ENCODE results near the gene SERPINC1.
"Not testable (repeated sequence)": the region's sequence is repeated elsewhere in the genome, so short reads cannot be mapped to it uniquely, and the experiment has no call there.

SERPINC1 gene

DNA sequence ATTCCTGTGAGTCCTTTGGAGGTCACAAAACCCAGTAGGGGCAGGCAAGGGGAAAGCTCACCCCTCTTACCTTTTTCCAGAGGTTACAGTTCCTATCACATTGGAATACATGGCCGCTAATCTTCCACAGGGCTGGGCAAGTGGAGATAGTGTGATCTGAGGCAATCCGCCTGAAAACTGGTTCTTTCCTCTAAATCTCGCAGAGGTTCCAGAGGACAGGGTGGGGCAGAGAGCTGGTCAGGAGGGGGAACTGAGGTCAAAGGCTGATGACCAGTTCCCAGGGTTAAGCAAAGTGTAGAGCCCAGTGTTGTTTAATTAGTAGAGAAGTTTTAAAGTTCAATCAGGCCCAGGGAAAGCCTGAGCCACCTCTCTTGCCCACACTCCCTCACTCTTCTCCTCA, at the start of gene SERPINC1:
TSS of gene SERPINC1 (minus strand) at position 179 of the 400 bp plus-strand sequence. CDS start at position 111, 68 bp downstream.
- no peak for DNase-seq (ENCODE audit: low read depth)

DNA sequence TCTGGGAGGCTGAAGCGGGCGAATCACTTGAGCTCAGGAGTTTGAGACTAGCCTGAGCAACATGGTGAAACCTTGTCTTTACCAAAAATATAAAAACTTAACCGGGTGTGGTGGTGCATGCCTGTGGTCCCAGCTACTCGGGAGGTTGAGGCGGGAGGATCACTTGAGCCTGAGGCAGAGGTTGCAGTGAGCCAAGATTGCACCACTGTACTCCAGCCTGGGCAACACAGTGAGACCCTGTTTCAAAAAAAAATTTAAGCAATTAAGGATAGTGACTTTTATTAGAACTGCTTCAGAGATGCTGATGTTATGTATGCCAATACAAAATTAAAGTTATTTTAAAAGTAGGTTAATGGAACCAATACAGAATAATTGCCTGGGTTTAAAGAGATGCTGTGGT, 48.8 kb upstream of the SERPINC1 start:
- DNase-seq (ENCODE audit: low read depth) = not testable (repeated sequence)

DNA sequence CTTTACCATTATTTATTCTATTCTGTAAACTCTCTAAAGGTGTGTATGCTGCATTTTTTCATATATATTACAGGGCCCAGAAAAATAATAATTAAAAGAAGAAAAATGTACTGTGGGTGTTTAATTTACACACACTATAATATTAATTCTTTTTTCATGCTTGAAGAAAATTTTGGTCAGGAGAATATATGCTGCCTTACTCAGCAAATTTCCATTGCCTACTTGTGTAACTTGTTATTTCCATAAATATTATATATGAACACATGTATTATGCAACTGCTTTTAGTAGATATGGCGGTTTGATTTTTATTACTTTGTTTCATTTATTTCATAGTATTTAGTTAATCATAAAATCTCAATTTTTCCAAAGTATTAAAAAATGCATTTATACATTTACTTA, 46.4 kb upstream of the SERPINC1 start:
- no peak for DNase-seq (ENCODE audit: low read depth)

DNA sequence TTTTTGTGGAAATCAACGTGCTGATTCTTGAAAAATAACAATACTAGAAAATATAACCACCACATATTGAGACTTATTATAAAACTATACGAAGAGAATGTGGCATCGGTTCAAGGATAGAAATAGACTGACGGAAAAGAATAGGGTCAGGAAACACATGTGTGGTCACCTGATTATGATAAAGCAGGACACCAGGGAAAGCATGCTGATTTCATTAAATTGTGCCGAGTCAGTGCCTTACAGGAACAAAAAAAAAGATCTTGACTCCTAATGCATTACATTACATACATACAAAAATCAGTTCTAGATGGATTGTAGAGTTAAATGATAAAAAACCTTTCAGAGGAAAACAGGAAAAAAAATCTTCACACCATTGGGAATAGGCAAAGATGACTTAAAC, 43.5 kb upstream of the SERPINC1 start:
- no peak for DNase-seq (ENCODE audit: low read depth)

DNA sequence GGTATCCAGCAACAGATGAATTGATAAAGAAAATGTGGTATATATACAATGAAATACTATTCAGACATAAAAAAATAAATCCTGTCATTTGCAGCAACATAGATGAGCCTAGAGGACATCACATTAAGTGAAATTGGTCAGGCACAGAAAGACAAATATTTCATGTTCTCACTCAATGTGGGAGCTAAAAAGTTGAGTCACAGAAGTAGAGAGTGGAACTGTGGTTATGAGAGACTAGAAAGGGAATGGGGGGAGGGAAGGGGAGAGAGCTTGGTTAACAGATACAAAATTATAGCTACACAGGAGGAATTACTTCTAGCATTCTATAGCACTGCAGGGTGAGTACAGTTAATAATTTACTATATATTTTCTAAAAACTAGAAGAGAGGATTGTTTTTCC, 37.1 kb upstream of the SERPINC1 start:
- no peak for DNase-seq (ENCODE audit: low read depth)

DNA sequence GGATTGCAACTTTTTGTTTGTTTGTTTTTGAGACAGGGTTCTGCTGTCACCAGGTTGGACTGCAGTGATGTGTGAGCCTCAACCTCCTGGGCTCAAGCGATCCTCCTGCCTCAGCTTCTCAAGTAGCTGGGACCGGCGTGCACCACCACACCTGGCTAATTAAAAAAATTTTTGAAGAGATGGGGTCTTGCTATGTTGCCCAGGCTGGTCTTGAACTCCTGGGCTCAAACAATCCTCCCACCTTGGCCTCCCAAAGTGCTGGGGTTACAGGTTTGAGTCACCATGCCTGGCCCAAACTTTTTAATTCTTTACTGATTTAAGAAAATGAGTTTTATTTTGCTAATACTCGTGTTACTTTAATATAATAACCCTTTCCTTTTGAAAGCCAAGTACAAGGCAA, 31.5 kb upstream of the SERPINC1 start:
- DNase-seq (ENCODE audit: low read depth) = no peak

DNA sequence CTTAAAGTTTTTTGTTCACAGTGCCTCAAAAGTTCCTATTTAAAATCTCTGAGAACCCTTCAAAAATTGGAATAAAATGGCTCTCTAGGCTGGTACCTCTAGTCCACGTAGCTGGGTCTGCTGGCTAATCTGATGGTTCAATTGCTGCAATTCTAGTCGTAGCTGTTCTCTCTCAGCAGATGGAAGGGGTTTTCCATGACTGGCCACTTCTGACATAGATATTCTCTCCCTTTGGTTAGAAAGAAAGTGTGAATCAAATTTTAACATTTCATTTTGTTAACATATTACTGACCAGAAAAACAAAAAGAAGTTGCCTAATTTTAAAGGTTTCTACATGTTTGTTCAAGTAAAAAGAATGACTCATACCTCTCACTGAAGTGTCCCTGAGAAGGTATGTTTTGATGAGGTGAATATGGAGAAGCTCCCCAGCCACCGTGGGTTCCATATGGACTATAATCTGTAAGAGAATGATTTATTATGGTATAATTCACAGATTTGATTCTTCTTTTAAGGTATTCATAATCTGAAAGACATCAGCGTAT, 29.3 kb upstream of the SERPINC1 start:
- DNase-seq (ENCODE audit: low read depth) = no peak

DNA sequence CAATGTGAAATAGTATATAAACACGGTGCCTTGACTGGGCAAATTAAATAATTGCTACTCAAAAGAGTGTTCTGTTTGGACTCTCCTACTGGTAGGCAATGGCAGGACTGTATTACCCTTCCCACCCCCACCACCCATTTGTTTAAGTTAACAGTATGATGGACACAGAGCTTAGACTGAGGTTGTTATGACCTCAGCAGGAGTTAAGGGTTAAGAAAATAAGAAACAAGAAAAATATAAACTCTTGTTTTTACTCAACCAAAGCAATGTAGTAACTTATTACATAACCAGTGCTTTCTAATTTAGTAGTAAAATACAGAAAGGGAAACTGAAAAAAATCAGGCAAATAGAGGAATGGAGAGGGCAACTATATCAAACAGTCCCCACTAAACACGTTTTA, 19.9 kb upstream of the SERPINC1 start:
- DNase-seq (ENCODE audit: low read depth) = no peak

DNA sequence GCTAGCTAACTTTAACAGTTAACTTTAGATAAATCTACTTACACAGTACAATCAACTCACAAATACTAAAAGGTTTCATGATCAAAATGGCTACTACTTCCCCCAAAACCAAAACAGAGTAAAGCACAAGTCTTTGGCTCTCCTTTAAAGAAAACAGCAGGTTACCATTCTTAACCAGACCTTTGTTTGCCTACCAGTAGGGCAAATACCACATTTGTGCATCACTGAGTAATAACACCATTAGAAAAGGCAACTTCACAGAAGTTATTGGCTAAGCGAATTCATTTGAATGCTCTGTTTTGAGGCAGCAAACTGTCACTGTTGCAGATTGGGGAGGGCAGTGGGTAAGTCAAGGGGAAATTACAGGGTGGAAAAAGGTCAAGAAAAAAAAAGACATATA, 17.3 kb upstream of the SERPINC1 start:
- DNase-seq (ENCODE audit: low read depth) = no peak

DNA sequence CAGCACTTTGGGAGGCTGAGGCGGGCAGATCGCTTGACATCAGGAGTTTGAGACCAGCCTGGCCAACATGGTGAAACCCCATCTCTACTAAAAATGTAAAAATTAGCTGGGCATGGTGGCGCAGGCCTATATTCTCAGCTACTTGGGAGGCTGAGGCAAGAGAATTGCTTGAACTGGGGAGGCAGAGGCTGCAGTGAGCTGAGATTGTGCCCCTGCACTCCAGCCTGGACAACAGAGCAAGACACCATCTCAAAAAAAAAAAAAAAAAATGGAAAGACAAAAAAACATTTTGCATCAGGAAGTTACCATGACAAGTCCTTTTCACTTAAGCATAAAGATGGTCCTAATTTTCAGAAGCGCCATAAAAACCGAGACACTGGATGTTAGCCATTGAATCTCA, 13.4 kb upstream of the SERPINC1 start:
- not testable (repeated sequence) for DNase-seq (ENCODE audit: low read depth)

DNA sequence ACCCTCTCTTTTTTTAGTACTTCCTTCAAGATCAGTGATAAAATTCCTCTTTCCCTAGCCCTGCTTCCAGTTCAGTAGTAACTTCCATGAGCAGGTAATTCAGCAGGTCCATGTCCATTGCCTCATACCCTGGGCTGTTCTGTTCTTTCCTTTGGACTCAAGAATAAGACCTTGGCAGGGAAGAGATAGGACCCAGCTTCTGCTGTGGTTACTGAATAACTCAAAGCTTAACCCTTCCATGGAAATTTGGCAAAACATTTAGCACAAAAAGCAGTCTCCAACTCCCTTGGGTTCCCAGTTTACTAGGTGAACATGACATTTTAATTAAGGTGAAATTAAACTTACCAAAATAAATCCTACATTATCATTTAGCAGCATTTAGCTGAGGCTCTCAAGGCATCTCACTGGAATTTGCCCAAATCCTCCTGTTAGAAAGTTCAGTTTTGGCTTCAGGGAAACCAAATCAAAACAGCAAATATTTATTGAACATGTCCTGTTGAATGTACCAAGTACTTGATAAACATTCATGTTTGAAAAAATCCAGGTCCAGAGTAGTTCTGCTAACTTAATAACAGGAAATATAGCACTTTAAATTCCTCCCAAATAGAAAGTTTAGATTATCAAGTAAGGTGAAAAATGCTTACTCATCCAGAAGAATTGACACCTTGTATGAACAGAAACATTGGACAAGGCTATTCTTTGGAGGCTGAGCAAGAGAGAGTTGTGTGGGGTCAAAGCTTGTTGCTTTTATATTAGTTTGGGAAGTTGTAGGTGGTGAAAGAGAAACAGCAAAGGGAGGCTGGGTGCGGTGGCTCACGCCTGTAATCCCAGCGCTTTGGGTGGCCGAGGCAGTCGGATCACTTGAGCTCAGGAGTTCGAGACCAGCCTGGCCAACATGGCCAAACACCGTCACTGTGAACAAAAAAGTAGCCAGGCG, 8.4 kb upstream of the SERPINC1 start:
- no peak for DNase-seq (ENCODE audit: low read depth)

DNA sequence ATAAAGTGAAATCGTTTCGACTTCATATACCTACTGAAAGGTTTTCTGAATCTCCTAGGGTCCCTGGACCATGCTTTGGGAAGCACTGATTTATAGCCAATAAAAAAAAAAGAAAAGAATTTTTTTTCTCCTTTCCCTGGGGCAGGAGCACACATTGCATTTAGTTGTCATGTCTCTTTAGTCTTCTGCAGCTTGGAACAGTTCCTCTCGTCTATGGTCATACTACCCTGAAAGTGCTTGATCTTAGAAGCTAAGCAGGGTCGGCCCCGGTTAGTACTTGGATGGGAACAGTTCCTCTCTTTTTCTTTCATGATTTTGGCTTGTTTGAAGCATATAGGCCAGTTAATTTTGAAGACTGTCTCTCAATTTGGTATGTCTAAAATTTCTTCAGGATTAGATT, 3.7 kb upstream of the SERPINC1 start:
- DNase-seq (ENCODE audit: low read depth) = no peak

DNA sequence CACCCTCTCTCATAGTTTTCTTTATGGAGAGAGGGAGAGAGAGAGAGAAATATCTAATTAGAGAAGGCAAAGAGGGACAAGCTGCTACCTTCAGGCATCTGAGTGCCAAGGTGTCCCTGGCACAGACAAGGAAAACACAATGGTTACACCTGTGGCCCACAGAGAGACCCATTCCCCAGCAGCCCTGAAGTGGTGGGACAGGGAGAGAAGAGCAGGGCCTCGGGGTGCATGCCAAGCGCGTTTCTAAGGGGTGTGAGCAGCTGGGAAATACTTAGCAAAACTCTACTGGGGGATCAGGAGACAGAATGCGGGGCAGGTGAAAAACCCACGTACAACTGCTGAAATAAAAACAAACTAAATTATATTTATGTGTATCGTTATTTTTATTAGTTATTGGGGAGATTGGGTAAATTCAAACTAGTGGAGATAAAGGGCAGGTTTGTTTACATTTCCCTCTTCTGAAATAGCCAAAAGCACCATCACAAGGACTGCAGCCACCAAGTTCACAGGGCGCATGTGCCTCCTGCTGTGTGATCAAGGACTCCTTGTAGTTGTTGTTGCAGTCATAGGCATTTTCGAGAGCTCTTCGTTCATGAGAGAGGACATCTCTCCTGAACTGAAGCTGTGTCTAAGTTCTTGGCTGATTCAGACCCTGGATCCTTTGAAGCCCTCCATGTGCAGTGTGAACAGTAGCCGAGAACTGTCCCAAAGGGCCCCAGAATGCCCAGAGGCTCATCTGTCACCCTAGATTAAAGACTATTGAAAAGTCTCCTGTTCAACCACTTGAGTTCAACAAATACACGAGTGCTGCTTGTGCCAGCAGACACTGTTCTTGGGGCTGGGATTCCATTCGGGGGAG, 737 bp upstream of the SERPINC1 start:
- DNase-seq (ENCODE audit: low read depth) = no peak

DNA sequence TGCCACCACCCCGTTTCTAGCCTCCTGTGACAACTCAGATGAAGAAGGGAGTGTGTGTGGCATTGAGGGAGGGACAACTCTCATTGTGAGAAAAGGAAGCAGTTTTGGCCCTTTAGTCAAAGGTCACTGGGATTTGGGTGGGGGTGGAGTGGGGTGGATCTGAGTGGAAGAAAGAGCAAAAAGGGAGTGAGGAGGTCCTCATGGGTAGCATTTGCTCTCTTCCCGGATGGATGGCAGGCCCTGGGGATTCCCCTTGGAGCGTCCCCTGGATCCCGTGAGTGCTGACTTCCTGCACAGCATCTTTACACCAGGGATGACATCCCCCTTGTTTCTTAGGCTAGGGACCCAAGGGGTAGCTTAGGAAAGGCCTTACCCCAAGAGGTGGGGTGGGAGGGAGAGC, 460 bp downstream of the SERPINC1 start:
- no peak for DNase-seq (ENCODE audit: low read depth)

DNA sequence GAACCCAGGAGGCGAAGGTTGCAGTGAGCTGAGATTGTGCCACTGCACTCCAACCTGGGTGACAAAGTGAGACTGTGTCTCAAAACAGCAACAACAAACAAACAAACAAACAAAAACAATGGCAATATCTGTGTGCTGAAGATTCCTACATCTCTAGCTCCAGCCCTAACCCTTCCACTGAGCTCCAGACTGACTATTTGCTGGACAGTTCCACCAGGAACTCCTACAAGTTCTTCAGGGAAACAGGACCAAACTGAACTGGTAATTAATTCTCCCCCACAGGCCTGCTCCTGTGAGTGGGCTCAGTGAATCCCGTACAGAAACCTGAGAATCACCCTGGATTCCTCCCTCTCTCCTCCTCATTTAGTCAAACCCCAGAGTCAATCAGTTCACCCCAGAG, 1.5 kb downstream of the SERPINC1 start:
- no peak for DNase-seq (ENCODE audit: low read depth)

DNA sequence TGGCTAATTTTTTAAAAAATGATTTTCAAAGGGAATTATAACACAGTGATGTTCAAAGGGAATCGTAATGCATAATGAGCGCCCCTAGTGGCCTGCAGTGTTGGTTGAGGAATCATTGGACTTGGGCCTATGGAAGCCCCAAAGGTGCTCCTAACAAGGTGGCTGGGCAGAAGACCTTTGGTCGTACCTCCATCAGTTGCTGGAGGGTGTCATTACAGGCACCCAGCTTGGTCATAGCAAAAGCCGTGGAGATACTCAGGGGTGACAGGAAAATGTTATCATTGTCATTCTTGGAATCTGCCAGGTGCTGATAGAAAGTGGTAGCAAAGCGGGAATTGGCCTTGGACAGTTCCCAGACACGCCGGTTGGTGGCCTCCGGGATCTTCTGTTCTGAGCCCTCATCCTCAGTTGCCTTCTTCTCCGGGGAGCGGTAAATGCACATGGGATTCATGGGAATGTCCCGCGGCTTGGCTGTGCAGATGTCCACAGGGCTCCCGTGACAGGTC, 2.7 kb downstream of the SERPINC1 start:
- DNase-seq (ENCODE audit: low read depth) = no peak

DNA sequence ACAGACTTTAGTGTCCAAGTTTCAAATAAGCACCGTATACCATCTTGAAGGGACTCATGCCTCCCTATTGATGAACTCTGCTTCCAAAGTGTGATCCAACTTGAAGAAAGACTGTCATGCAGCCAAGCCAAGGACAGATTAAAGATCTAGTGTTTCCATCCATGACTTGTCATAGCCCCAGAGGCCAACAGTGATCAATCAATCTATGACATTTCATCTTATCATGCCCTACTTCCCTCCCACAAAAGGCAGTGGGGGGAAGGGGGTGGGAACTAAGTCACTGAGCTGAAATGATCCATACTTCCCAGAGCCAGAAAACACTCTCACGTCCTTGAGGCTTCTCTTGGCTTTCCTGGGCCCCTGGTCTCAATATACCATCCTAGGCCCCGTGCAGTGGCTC, 4.0 kb downstream of the SERPINC1 start:
- DNase-seq (ENCODE audit: low read depth) = no peak

DNA sequence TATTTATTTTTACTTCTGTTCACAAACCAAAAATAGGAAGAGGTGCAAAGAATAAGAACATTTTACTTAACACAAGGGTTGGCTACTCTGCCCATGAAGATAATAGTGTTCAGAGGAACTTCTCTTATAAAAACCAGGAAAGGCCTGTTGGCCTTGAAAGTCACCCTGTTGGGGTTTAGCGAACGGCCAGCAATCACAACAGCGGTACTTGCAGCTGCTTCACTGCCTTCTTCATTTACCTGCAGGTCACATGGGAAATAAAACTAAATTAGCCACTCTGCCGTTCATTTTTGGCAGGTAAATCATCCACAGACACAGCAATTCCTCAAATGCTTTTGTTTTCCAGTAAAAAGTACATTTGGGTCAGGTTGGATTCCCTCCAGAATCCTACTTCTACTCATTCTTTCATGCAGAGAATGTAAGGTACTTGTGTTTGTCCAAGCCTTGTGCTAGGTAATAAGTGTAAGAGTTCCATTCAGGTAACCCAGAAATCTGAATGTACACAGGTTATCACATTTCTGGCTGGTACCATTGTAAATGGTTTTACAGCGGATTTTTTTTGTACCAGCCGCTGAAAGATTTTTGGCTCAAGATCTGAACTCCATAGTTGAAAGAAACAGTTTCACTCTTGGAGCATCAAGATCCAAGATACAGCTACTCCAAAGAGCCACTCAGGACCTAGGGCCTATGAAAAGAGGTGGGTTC, 13.1 kb downstream of the SERPINC1 start:
- DNase-seq (ENCODE audit: low read depth) = no peak

DNA sequence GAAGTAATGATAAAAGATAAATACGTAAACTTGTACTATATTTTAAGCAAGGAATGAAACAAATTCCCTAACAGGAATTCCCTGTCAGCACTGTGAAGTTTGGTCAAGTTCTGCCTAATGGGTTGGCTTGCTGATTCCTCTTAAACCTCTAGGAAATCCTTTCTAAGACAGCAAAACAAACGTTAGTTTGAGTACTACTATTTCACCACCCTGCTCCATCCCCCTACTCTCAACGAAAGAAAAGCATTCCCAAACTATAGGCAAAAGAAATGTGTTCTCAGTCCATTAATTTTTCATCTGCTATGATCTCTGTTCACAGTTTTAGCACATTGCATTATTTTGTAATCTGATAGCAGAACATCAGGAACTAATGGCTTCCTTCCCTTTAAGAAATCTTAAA, 16.1 kb downstream of the SERPINC1 start:
- DNase-seq (ENCODE audit: low read depth) = no peak

DNA sequence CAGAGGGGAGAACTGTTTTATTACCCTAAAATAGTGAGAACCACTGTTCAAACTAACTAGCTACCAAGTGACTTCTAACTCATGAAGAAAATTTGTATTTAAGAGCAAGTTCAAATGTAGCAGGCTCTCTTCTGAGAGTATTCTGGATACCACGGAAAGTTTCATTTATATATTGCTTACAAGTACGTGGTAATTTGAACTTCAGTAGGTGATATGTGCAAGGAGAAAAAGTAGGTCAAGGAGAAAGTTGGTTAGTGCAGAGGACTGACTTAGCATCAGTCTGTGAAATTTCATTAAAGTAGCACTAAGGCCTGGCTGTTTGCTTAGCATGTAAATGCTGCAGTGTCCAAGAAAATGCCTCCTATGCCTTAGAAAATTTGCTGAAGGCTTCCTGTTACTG, 16.7 kb downstream of the SERPINC1 start:
- no peak for DNase-seq (ENCODE audit: low read depth)

DNA sequence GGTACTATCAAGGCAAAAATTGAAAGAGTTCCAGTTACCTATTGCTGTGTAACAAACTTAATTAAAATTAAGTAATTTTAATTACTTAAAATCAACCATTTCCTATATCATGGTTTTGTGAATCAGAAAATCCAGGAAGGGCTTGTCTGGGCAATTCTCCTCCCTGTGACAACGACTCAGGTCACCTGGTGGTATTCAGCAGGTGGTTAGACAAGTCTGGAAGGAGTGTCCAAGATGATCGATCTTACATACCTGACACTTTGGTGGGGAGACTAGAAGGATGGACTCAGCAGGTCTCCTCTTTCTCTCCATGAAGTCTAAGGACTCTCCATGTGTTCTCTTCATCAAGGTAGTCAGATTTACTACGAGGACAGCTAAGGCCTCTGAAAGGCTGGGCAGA, 22.9 kb downstream of the SERPINC1 start:
- DNase-seq (ENCODE audit: low read depth) = no peak

DNA sequence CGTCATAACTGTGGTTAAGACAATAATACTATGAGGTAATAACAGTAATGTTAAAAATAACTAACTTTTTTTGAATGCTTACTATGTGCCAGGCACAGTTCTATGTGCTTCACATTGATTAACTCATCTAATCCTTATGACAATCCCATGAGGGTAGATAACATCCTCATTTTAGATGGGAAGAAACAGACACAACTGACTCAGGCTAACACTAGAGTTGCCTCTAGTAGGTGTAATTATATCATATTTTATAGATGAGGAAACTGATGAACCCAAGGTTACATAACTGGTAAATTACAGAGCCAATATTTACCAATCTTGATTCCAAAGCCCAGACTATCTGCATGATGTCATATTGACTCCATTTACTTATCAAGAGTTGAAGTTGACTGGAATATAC, 23.5 kb downstream of the SERPINC1 start:
- no peak for DNase-seq (ENCODE audit: low read depth)

Data from stimulated activated CD8-positive, alpha-beta memory T cell treated with anti-CD3 and anti-CD28 coated beads, Interleukin-15, amount 100 ng/mL, for 24 hours (primary cell).